Panc1 (cell line): ENCODE data around the gene MDN1. TPM values are rescaled to one million over a fixed set of nuclear protein-coding genes. Genes with fewer than 3 reads are reported as not detected.

Experiments used
- ATAC-seq: fragments of 200-7000 bp; cut with Tn5 transposase; 2 replicates; pipeline ENCODE4 v1.9.1; 2020; ENCODE audit warnings: mild to moderate bottlenecking, moderate library complexity
- BruUV-seq: library from RNA; stranded (reverse); fragments of 400-500 nt; replicated peaks from 2 replicates; lab custom pipeline; 2021; lab: Mats Ljungman, UMichigan
- CTCF ChIA-PET: fragments of 300-600 bp; sonication (Branson Sonifier 250); formaldehyde crosslinking; loops from one replicate; lab custom pipeline; 2022; ENCODE audit warnings: antibody characterized with exemption; lab: Charles Lee
- POLR2A ChIA-PET: fragments of 300-600 bp; sonication (Branson Sonifier 250); formaldehyde crosslinking; loops from one replicate; lab custom pipeline; 2022; ENCODE audit warnings: antibody characterized with exemption; lab: Charles Lee
- DNase-seq: peaks from one replicate; pipeline ENCODE4 v3.0.0-alpha.2; 2010; ENCODE audit warnings: low read depth, low spot score
- H3K27ac ChIP-seq: 2 replicates; pipeline ENCODE4 v1.5.1; 2011; ENCODE audit warnings: mild to moderate bottlenecking, low read length, inconsistent platforms
- H3K27me3 ChIP-seq: fragments of 200-500 bp; sonication (Bioruptor generic); 2 replicates; pipeline ENCODE4 v1.6.0; 2014; ENCODE audit warnings: low read length, inconsistent platforms; ENCODE audit not compliant: control insufficient read depth, insufficient read depth
- H3K36me3 ChIP-seq: fragments of 200-500 bp; sonication (Bioruptor generic); 2 replicates; pipeline ENCODE4 v1.5.1; 2014; ENCODE audit warnings: inconsistent platforms, mild to moderate bottlenecking, low read length, moderate library complexity; ENCODE audit not compliant: control insufficient read depth, insufficient read depth
- H3K4me1 ChIP-seq: 2 replicates; pipeline ENCODE4 v1.5.1; 2011; ENCODE audit warnings: inconsistent platforms, mild to moderate bottlenecking, low read length, moderate library complexity; ENCODE audit not compliant: control insufficient read depth, insufficient read depth
- H3K4me3 ChIP-seq, 2 experiments: 2 replicates each; pipeline ENCODE4 v1.5.1; 2011 to 2012; ENCODE audit warnings: low read depth in 2 of 2, low read length in 2 of 2, mild to moderate bottlenecking in 2 of 2, inconsistent platforms in 1 of 2, moderate library complexity in 1 of 2
- H3K9me3 ChIP-seq: fragments of 200-500 bp; sonication (Bioruptor generic); 2 replicates; pipeline ENCODE4 v1.5.1; 2014; ENCODE audit warnings: low read depth, mild to moderate bottlenecking, inconsistent platforms, low read length, moderate library complexity; ENCODE audit not compliant: control insufficient read depth, insufficient read depth
- POLR2AphosphoS5 ChIP-seq: IDR thresholded peaks from 2 replicates; pipeline ENCODE4 v1.6.1; 2012; ENCODE audit warnings: mild to moderate bottlenecking, low read depth, low read length, moderate library complexity
- SIN3A ChIP-seq: IDR thresholded peaks from 2 replicates; pipeline ENCODE4 v1.6.1; 2012; ENCODE audit warnings: low read depth, mild to moderate bottlenecking, low read length, moderate library complexity, borderline replicate concordance; ENCODE audit not compliant: insufficient read depth
- TCF7L2 ChIP-seq: IDR thresholded peaks from 2 replicates; pipeline ENCODE4 v1.6.1; 2011; ENCODE audit warnings: mild to moderate bottlenecking, low read depth, low read length, inconsistent platforms
- in situ Hi-C: cut with HindIII; loops from 2 replicates; pipeline ENCODE4 v1.10.0; 2016; ENCODE audit warnings: low sequenced_read_pairs, low pct_unique_long_range_greater_than_20kb
- intact Hi-C: fragments of 100-400 bp; cut with micrococcal nuclease; formaldehyde crosslinking; loops from one replicate; pipeline ENCODE4 v1.10.0; 2022; ENCODE audit not compliant: unreplicated experiment
- total RNA-seq: library from RNA; stranded (reverse); gene quantifications from one replicate; pipeline ENCODE4 v1.2.1, GENCODE V29; 2021; ENCODE audit not compliant: unreplicated experiment
- TF ChIP-seq, protein P1 (sequence below): fragments of 450-650 bp; IDR thresholded peaks from 2 replicates; pipeline ENCODE4 v1.5.1; 2017; ENCODE audit warnings: mild to moderate bottlenecking
- TF ChIP-seq, protein P2 (sequence below), 2 experiments: IDR thresholded peaks; 2 replicates each; pipeline ENCODE4 v1.6.1; 2011 to 2012; ENCODE audit warnings: low read depth in 2 of 2, control low read depth in 1 of 2, low read length in 1 of 2, mild to moderate bottlenecking in 1 of 2, moderate library complexity in 1 of 2; ENCODE audit not compliant: insufficient read depth in 1 of 2

The MDN1 gene
- total RNA-seq, 1 experiment from 2014 or later, result 47.8 TPM

DNA sequence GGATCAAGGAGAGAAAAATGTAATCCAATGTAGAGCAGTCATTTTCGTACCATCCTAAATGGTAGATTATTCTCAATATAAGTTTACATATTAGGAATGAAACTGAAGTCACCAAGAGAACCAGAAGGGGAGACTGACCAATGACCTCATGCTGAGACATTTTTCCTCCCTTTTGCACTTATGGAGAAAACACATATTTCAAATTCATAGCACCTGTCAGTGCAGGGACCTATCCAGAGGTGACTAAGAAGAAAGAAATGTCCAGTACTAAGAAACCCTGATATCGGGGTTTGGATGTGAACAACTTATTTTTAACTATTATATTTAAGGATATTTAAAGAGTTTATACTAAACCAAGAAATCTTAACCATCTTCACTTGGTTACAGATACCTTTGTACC is 164.5 kb downstream of the MDN1 start:
- peaks cover 43% of the 10 kb centered on the region for H3K36me3 ChIP-seq
- H3K27me3 ChIP-seq, result no peaks in the 10 kb centered on the region
- H3K4me1 ChIP-seq, result no peaks in the 10 kb centered on the region
- no peak overlapping the region for H3K27ac ChIP-seq
- no peak for DNase-seq
- ATAC-seq, result no peak
- no peak overlapping the region for H3K4me3 ChIP-seq
- POLR2A ChIA-PET, result no interaction called here
- CTCF ChIA-PET, result no interaction called here
- in situ Hi-C loops (no loop called here), intact Hi-C loops (no loop called here)
- H3K9me3 ChIP-seq, result no peaks in the 10 kb centered on the region
- no TSS peak for BruUV-seq
- TF ChIP-seq POLR2AphosphoS5, result no peak

DNA sequence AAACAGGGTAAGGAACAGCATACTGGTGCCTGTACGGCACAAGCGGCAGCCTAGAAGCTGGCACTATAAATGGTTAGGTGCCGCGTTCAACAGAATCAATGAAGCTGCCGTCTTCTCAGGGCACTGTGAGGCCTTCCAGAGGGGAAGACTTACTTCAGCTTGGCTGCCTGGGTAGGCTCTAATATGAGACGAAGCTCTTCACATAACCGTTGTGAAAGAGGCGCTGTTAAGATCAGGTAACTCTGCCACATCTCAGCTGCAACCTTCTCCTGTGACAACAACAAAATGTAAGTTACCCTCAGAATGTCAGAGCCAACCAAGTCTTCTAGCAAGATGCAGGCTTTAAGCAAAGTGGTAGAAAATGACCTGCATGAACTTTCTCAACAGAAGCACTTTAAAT is 169.0 kb downstream of the MDN1 start:
- Histone ChIP-seq H3K4me3 (no peak overlapping the region), H3K27ac (no peak overlapping the region), H3K4me1 (no peaks in the 10 kb centered on the region), H3K27me3 (no peaks in the 10 kb centered on the region), H3K9me3 (no peaks in the 10 kb centered on the region), H3K36me3 (peaks cover 51% of the 10 kb centered on the region)
- DNase-seq (no peak), ATAC-seq (no peak)
- TF ChIP-seq TCF7L2, result no peak
- TF ChIP-seq, protein P1, sequence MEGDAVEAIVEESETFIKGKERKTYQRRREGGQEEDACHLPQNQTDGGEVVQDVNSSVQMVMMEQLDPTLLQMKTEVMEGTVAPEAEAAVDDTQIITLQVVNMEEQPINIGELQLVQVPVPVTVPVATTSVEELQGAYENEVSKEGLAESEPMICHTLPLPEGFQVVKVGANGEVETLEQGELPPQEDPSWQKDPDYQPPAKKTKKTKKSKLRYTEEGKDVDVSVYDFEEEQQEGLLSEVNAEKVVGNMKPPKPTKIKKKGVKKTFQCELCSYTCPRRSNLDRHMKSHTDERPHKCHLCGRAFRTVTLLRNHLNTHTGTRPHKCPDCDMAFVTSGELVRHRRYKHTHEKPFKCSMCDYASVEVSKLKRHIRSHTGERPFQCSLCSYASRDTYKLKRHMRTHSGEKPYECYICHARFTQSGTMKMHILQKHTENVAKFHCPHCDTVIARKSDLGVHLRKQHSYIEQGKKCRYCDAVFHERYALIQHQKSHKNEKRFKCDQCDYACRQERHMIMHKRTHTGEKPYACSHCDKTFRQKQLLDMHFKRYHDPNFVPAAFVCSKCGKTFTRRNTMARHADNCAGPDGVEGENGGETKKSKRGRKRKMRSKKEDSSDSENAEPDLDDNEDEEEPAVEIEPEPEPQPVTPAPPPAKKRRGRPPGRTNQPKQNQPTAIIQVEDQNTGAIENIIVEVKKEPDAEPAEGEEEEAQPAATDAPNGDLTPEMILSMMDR, result no peak
- TF ChIP-seq, protein P2, sequence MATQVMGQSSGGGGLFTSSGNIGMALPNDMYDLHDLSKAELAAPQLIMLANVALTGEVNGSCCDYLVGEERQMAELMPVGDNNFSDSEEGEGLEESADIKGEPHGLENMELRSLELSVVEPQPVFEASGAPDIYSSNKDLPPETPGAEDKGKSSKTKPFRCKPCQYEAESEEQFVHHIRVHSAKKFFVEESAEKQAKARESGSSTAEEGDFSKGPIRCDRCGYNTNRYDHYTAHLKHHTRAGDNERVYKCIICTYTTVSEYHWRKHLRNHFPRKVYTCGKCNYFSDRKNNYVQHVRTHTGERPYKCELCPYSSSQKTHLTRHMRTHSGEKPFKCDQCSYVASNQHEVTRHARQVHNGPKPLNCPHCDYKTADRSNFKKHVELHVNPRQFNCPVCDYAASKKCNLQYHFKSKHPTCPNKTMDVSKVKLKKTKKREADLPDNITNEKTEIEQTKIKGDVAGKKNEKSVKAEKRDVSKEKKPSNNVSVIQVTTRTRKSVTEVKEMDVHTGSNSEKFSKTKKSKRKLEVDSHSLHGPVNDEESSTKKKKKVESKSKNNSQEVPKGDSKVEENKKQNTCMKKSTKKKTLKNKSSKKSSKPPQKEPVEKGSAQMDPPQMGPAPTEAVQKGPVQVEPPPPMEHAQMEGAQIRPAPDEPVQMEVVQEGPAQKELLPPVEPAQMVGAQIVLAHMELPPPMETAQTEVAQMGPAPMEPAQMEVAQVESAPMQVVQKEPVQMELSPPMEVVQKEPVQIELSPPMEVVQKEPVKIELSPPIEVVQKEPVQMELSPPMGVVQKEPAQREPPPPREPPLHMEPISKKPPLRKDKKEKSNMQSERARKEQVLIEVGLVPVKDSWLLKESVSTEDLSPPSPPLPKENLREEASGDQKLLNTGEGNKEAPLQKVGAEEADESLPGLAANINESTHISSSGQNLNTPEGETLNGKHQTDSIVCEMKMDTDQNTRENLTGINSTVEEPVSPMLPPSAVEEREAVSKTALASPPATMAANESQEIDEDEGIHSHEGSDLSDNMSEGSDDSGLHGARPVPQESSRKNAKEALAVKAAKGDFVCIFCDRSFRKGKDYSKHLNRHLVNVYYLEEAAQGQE (IDR thresholded peaks at IDR 0.05; ENCODE audit: insufficient read depth in 1 of 2, low read depth in 2 of 2, low read length in 1 of 2), result no peak
- no peak for TF ChIP-seq SIN3A
- no peak for TF ChIP-seq POLR2AphosphoS5
- ChIA-PET POLR2A (no interaction called here), CTCF (interaction anchor here (0.6 kb wide), 1 partner anchor 212 kb away, joined by 3 read pairs; no protein-coding TSS in a partner anchor)
- intact Hi-C loops (no loop called here), in situ Hi-C loops (no loop called here)
- BruUV-seq, result no TSS peak

DNA sequence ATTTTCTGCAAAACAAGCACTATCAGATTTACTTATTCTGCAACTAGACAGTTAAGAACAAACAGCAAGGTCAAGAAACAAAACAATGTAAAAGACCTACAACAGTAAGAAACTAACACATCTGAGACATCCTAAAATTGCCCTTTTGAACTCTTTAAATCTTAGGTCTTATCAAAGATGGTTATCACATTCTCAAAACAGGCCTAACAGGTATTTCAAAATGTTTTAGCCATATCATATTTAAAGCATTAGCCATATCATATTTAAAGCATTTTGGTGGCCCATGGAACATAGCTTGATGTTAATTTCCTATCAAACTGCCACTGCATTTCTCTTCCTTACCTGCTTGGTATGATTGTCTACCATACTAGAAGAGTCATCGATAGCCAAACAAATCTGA is 169.9 kb downstream of the MDN1 start:
- Histone ChIP-seq H3K4me1 (no peaks in the 10 kb centered on the region), H3K4me3 (no peak overlapping the region), H3K27ac (no peak overlapping the region), H3K36me3 (peaks cover 44% of the 10 kb centered on the region), H3K9me3 (no peaks in the 10 kb centered on the region), H3K27me3 (no peaks in the 10 kb centered on the region)
- TF ChIP-seq POLR2AphosphoS5, result no peak
- in situ Hi-C loops (no loop called here), intact Hi-C loops (no loop called here)
- BruUV-seq, result no TSS peak
- CTCF ChIA-PET, result no interaction called here
- POLR2A ChIA-PET, result no interaction called here
- no peak for ATAC-seq
- no peak for DNase-seq
